HUDEP-2 (cell line): Measurements from ENCODE around the gene PODNL1.
"Not testable (repeated sequence)": the region's sequence is repeated elsewhere in the genome, so short reads cannot be mapped to it uniquely, and the experiment has no call there.

Experiments
- DNase-seq, 76 experiments: peaks; one replicate each; lab custom pipeline; 2025; ENCODE audit not compliant: unreplicated experiment in 76 of 76; lab: John Stamatoyannopoulos, UW

Gene PODNL1

GRCh38 chr19:13930402-13930801 lies 7.8 kb downstream of the PODNL1 start:
- no peak for DNase-seq

- no peak for DNase-seq
These were observed 8.3 kb downstream of the PODNL1 start for GRCh38 chr19:13929956-13930355.

GRCh38 chr19:13929340-13929739 lies 8.9 kb downstream of the PODNL1 start:
- DNase-seq = no peak

- no peak for DNase-seq
These were observed 11.5 kb downstream of the PODNL1 start for GRCh38 chr19:13926715-13927114.

- no peak for DNase-seq
These were observed 12.2 kb downstream of the PODNL1 start for GRCh38 chr19:13926010-13926409.

GRCh38 chr19:13923194-13923987 lies 14.8 kb downstream of the PODNL1 start:
- DNase-seq = no peak

GRCh38 chr19:13922118-13922517 lies 16.1 kb downstream of the PODNL1 start:
- DNase-seq = not testable (repeated sequence)

DNA sequence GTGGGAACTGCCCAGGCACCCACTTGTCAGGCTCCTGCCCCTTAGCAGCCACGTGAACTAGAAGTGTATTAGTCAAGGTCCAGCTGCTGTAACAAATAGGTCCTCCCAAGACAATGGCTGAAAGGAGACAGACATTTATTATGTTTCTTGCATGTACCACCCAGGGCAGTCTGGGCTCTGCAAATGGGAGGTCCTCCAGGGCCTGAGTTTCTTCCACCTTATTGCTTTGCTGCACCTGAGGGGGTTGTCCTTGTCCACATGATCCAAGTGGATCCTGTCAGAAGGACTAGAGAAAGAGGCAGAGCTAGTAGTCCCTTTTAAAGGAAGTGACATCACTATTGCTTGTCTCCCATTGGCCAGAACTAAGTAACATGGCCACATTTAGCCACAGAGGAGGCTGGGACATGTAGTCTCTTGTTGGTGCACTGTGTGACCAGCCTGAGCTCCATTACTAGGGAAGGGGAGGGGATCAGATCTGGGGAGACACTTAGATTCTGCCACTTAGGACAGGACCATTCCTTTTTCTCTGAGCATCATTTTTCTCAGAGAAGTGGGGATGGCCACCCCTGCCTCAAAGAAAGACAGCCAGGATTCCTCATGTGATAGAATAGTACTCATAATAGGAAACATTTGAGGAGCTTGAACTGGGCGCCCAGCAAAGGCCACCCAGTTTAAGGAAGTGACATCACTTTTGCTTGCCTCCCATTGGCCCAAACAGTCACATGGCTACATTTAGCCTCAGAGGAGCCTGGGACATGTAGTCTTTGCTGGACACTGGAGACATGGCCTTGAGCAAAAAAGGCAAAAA lies 17.1 kb downstream of the PODNL1 start:
- peak in 41 of 76 experiments; percentile 2 to 61 (median 31) for DNase-seq

- no peak for DNase-seq
These were observed 17.7 kb downstream of the PODNL1 start for GRCh38 chr19:13920524-13920923.

GRCh38 chr19:13918726-13919411 lies 19.3 kb downstream of the PODNL1 start:
- peak in 2 of 76 experiments; percentile 14 to 23 for DNase-seq

GRCh38 chr19:13917888-13918406 lies 20.3 kb downstream of the PODNL1 start:
- DNase-seq = no peak

- no peak for DNase-seq
These were observed 23.4 kb downstream of the PODNL1 start for GRCh38 chr19:13914777-13915176.

DNA sequence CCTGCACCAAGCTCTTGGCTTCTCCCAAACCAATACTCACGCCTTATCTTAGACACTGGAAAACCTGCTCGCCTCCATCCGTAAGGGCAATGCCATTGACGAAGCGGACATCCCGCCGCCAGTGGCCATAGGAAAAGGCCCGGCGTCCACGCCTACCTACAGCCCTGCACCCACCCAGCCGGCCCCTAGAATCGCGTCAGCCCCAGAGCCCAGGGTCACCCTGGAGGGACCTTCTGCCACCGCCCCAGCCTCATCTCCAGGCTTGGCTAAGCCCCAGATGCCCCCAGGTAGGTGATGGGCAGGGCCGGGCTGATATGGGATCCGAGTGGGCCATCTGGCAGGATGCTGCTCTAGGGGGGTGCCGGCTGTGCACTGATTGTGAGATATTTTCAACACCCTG lies 24.9 kb downstream of the PODNL1 start:
- DNase-seq = no peak

GRCh38 chr19:13909430-13909829 lies 28.8 kb downstream of the PODNL1 start:
- no peak for DNase-seq

- DNase-seq = no peak
These were observed 29.5 kb downstream of the PODNL1 start for GRCh38 chr19:13908674-13909073.

DNA sequence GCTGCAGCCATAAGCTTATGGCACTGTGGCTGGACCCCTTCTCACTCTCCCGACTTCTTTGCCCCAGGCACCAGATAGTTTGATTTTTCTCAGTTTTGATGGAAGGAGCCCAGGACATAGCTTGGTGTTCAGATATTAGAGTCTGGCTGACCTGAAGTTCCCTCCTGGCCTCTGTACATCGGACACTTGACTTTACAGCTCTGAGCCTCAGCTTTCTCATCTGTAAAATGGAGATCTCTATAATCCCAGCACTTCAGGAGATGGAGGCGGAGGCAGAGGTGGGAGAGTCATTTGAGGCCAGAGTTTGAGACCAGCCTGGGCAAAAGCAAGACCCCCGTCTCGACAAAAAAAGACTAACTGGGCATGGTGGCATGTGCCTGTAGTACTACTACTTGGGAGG lies 31.3 kb downstream of the PODNL1 start:
- no peak for DNase-seq

- peak in 4 of 76 experiments; percentile 14 to 69 (median 34) for DNase-seq
These were observed 31.7 kb downstream of the PODNL1 start for GRCh38 chr19:13906521-13906904.

DNA sequence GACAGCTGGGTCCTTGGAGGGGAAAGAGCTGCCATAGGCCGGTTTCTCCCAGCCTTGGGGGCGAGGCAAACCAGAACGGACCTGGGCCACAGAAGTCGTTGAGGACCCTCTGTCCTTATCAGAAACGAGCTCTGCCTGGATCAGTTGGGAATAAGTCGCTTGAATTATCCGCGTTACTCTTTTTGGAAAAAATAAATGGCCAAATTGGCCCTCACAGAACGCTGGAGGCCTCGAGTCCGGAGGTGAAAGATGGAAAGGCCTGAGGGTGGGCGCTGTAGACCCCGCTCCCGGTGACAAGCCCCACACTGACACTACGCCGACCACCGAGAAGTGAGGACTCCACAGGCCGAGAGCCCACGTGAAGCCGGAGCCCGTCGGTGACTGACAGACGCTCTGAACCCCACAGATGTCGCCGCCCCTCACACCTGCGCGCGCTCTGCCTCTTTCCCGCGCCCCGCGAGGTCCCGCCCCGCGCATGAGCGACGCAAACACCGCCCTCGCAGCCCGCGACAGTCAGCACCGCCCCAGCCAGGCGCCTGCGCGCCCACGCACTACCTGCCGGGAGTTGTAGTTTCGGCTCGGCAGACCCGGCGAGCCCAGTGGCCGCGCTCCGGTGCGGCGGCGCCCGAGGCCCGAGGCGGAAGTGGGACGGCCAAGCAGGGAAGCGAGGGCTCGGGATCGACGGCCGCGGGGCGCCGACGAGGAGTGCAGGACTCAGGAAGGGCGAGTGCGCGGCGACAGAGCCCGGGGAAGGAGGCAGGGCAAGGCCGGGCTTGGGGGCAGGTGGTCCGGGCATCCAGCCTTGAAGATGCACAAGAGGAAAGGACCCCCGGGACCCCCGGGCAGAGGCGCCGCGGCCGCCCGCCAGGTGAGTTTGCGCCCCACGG lies 32.3 kb downstream of the PODNL1 start, which contains the start of the genes BRME1 and CC2D1A:
TSS of gene BRME1 (minus strand) at position 484 of the 887 bp plus-strand sequence. CDS start 1,225 bp downstream, outside the sequence.
TSS of gene CC2D1A (plus strand) at position 568 of the 887 bp plus-strand sequence. CDS start at position 809, 241 bp downstream.
- DNase-seq = peak in 74 of 76 experiments; percentile 76 to 99 (median 96)

GRCh38 chr19:13902993-13903555 lies 35.1 kb downstream of the PODNL1 start:
- DNase-seq = peak in 38 of 76 experiments; percentile 14 to 62 (median 32)
